ENCODE measurements around the gene OLFML1. TPM values are rescaled to one million over a fixed set of nuclear protein-coding genes. Genes with fewer than 3 reads are reported as not detected.
"Not testable (repeated sequence)": the region's sequence is repeated elsewhere in the genome, so short reads cannot be mapped to it uniquely, and the experiment has no call there.

Gene OLFML1
- total RNA-seq, 1 donor from 2014 or later: not detected

DNA sequence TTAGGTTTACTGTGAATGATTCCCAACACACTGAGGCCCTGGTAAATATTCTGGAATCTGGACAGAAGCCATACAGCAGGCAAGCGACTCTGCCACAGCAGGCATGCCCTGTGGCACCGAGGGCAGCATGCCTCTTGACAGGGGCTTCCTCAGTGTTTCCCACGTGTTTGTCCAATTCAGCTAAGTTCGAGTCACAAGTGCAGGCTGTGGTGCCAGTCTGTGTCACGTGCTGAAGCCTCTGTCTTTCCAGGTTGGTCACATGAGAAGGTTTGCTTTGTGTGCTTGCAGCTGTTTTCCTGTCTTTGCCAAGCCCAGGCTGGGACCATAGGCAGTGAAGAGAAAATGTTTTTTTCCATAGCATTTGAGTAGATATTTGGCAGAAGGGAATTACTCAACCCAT, 26.1 kb downstream of the OLFML1 start:
- peak; percentile 82 to 87 for DNase-seq (ENCODE audit: low read depth in 2 of 2)

DNA sequence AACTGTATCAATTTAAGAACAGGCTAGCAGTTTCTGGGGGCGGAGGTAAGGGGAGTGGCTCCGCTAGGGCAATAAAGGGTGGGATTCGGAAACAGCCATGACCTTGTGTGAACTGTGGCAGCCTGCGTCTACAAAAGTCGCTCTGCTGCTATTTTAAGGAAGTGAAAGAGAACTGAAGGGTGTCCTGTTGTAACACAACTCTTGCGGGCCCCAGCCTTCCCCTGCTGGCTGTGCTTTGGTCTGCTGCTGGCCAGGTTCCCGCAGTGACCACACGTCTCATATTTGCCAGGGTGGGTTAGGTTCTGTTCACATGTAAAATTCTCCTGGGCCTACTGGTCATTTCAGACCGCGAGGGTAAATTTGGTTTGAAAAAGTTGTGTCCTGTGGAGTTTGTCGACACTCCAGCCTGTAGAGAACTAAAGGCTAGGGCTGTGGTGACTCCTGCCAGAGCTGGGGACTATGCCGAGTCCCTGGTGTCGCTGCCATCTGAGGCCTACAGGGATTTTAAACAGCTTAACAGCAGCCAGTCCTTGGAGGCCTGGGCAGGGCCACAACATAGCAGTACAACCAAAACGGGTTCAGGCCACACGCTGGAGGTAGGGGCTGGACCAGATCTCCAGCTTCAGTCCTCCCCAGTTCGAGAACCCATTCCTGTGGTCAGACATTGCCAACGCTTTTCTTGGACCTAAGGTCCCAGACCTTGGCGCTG, 27.4 kb downstream of the OLFML1 start:
- DNase-seq (ENCODE audit: low read depth in 2 of 2): peak in 1 of 2 donors; percentile 17

DNA sequence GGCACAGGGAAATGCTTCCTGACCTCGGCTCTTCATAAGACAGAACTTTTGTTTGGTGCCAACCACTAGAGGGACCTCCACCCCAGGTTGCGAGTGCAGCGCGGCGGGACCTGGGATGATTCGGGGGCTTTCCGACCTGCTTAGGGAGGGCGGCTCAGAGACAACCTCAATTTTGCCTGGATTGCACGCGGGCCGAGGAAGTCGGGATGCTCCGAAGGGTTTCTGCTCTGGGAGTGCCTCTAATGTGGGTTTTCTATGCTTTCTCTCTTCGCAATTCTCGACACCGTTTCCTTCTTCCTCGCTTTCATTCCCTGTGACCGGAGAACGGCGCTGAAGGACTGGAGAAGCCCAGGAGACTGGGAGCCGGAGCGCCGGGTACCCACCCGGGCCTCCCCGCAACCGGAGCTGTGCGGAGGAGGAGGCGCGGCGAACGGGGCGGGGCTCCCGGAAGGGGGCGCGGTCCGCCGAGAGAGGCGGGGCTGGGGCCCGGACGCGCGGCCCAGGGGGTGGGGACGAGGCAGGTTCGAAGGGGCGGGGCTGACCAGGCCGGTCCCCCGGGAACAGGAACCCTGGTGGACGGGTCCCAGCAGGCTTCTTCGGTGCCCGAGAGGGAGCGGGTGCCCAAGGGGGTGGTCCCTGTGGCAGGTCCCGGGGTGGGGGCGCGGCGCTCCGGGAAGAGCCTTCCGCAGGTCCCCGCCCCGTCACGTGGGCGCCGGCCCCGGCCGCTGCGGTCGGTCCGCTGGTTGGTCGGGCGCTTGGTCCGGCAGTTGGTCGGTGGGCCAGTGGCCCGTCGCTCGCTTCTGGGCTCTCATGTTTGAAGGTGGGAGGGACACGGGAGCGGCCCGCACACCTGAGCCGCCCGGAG, 28.2 kb downstream of the OLFML1 start, which contains the start of gene PPFIBP2:
Gene PPFIBP2 (plus strand): TSS at position 766 of the 865 bp plus-strand sequence. CDS start 35,477 bp downstream, outside the sequence.
- peak; percentile 29 to 67 for DNase-seq (ENCODE audit: low read depth in 2 of 2)

DNA sequence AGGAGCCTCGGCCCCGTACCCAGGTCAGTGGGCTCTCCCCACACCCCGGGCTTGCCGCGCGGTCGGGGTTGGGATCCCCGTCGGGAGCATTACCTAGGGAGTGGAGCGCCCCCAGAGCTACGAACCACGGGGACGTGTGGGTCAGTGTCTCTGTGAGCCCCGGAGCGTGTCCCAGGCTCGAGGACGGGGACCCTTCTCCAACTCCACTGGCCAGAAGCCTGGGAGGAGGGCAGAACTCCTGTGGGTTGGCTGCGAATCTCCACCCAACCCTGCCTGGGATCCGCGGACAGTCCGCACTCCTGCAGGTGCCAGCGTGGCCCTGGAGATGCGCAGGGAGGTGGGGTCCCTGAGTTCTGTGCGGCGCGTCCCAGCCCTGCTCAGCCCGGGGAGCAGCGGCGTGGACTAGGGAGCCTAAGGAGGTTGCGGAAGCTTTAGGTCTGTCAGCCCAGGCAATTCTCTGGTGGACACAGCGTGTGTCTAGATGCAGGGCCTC, 28.8 kb downstream of the OLFML1 start:
- DNase-seq (ENCODE audit: low read depth in 2 of 2): no peak

DNA sequence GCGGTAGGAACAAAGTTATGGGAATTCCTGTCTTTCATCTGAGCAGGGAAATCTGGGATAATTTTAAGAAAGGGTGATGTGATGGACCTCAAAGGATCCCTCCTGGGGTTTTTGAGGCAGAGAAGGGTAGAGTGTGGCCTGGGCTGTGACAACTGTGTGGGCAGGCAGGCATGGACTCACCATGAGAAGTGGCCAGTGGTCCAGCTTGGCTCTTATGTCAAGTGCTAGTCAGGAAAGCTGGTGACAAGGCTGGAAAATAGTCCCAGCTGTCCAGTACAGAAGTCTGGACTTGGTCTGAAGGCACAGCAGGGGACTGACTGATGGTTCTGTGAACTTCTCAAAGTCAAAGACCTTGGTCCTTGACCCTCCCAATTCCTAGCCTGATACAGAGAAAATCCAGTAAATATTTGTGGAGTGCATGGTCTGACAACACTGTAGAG, 30.2 kb downstream of the OLFML1 start:
- no peak for DNase-seq (ENCODE audit: low read depth in 2 of 2)

DNA sequence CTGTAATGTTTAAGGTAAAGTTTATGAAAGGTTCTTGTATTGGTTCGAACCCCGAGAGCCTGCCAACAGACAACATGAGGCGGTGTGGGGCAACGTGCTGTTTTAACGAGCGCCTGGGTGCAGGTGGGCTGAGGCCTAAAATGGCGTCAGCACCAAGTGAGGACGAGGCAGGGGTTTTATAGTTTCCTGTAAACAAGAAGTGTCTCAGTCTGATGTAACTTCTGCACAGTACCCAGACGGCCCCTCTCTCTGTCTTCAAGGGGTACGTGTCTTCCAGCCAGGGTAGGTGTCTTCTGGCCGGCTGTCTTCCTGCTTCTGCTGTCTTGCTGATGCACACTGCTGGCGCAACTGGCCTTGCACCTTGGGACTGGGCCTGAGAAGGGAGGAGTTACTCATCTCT, 31.2 kb downstream of the OLFML1 start:
- no peak for DNase-seq (ENCODE audit: low read depth in 2 of 2)

DNA sequence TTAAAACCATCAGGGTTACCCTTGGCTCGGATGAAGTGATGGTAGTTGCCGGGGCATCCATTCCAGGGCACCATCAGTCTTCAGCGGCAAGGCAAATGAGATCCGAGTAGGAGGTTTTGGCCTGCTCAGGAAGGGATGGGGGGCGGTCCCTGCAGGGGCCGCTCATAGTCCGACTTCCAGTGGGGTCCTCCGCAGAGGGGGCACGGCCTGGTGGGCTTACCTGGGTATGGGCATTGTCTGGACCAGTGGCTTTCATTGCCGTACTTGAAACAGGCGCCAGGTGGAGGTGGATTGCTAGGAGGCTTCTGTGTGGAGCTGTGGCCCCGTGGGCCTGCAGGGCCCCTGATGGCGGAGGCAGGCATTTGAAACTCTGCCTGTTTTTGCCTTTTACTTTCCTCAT, 32.4 kb downstream of the OLFML1 start:
- DNase-seq (ENCODE audit: low read depth in 2 of 2): not testable (repeated sequence)

DNA sequence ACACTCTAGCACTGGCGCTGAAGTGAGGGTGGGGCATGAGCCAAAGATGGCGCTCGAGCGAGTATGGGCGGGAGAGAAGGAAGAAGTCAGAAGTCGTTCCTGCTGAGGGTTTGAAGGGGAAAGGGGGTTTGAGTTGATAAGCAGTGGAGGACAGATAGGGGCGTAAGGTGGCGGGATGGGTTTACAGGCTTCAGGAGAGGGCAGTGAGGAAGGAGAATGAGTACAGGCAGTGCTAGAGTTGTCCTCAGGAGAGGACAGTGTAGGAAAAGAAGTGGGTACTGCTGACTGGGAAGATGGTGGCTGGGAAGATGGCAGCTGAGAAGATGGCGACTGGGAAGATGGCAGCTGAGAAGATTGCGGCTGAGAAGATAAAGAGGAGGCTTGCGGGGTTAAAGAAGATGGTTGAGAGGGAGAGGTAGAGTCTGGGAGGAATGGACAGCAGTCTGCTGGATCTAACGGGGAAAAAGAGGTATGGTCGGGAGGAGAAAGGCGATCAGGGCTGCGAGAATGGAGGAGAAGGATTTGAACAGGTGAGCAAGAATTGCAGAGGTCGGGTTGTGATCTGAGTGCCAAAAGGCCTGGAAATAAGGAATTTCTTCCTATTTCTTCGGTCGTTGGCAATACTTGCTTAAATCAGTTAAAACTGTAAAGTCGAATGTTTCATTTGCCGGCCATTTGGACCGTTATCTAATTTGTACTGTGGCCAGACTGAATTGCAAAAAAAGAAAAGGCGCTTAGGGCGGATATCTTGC, 33.7 kb downstream of the OLFML1 start:
- DNase-seq (ENCODE audit: low read depth in 2 of 2): no peak

DNA sequence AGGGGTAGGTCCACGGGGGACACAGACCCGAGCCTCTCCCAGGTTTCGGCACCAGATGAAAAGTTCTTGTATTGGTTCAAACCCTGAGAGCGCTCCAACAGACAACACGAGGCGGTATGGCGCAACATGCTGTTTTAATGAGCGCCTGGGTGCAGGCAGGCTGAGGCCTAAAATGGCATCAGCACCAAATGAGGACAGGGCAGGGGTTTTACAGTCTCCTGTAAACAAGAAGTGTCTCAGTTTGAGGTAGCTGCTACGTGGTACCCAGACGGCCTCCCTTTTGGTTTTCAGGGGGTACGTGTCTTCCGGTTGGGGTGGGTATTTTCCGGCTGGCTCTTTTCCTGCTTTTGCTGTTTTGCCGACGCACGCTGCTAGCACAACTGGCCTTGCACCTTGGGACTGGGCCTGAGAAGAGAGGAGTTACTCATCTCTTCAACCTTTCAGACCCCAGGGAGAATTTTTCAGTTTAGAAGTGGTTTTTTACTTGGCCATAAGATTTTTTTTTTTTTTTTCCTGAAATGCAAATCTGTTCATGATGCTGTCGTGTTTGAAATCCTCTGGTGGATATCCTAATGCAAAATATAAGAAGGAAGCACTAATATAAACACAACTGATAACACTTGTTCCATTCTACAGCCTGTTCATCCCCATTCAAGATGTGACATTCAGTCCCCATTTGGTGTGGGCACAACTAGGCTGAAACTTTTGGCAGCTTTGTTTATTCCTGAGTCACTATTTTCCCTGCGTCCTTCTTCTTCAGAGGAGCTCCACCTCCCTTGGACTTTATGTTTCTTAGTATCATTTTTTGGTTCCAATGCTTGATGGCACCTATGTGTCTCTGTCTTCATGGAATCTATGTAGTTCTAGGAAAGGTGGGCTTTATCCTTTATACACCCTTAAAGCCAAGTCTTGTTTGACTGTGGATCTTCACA, 35.0 kb downstream of the OLFML1 start:
- no peak for DNase-seq (ENCODE audit: low read depth in 2 of 2)

DNA sequence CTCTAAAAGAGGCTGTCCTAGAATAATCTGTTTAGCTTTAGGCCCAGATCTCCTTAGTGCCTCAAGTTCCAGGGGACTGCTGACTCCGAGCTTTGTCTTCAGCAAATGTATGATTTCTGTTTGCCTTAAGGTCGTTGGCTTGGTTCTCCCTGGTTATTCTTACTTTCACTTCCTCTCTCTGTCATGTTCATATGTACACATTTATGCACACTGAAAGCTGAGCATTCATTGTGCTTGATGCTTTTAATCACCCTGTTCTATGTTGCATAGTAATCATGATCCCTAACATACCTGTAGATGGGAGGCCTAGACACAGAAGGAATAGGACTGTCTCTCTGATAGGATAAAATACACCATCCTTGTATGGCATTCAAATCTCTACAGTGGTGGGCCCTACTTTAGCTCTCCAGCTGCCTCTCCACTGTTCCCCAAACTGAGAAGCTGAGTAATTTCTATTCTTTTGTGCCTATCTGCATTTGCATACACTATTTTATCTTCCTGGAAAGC, 35.7 kb downstream of the OLFML1 start:
- DNase-seq (ENCODE audit: low read depth in 2 of 2): no peak

DNA sequence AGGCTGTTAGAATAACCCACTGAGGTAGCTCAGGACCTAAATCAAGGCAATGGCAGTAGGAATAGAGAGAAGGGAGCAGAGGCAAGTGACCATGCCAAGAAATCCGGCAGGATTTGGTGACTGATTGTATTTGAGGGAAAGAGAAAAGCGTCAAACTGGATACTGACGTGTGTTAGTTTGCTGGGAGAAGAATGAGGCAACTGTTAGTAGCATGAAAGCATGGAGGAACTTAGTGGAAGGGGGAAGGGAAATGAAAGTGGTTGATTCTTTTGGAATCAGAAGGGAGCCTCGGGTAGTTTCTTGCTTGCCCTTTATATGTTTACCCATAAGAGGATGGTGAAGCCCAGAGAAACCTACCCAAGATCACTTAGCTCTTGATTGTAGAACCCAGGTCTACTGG, 36.8 kb downstream of the OLFML1 start:
- DNase-seq (ENCODE audit: low read depth in 2 of 2): no peak

DNA sequence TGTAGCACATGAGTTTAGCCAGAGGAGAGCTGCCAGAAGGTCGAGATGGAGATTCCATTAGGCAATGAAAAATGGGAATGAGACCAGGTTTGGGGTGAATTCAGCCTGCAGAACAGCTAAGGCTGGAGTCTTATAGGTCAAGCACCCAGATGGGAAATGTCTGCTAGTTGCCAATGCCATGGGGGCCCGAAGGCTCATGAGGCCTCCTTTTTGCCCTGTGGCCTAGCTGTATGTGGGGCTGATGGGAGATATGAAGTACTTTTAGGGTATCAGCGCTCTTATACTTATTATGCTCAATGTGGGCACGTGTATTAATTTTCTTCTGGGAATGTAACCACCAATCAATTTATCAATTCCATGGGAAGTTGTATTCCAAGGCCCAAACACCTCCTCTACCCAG, 37.2 kb downstream of the OLFML1 start:
- DNase-seq (ENCODE audit: low read depth in 2 of 2): no peak

DNA sequence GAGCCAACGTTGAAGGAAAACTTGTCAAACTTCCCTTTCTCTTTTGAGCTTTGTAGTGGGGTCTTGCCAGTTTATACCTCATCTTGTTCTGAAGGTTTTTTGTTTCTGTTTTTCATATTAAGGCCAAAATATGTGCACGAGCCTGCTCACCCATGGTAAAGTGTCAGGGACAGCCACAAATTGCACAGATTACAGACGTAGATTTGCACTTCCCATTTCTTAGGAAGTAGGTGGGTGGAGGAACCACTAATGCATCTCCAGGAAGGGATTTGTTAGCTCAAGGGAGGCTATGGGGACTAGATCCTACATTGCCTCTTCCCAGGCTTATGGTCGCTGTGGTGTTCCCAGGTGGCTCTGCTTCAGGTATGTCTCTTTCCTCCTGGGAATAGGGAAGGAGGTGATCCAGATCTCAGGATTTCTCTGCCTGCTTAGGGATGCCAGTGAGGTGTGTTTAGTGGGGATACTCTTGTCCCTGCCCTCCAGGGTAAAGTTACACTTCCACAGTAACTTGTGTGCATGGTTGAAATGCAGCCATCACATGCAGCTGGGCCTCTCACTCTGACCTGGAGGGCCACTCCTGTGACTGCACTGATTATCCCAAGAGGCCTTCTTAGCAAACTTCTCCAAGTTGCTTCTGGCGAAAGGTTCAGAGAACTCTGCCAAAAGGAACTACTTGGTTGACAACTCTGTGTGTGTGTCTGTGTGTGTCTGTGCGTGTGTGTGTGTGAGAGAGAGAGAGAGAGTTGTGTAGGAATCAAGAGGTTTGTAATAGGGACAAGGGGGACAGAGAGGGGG, 38.3 kb downstream of the OLFML1 start:
- no peak for DNase-seq (ENCODE audit: low read depth in 2 of 2)

DNA sequence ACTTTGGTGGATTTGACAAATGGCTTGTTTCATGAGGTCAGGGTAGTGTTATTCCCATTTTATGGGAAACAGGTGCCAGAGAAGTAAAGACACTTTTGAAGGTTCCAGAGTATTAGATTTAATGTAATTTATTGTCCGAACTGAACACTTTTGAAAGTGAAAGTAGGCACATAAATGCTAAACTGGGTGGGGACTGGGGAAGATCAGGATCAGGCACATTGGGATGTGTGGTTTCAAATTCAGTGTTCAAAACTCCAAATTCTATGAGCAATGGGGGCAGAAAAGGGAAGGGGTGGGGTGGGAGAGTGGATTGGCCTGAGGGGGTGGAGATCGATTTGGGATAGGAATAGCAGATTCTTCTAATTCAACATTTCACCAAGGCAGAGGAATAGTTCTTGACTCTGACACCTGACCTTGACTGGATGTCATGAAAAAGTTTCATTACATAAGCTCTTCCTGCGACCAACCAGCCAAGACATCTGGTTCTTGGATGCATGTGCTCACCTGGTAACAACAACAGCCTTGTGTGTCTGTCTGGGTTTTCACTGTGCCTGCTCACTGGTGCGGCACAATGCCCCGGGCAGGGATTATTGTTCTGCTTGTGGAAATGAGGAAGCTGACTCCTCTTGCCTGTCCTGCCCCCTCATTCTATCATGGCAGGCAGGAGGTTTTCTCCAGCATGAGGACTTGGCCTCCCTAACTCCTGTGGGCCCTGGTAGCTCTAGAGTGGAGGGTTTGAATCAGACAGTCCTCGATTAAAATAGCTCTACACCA, 39.3 kb downstream of the OLFML1 start:
- DNase-seq (ENCODE audit: low read depth in 2 of 2): no peak

DNA sequence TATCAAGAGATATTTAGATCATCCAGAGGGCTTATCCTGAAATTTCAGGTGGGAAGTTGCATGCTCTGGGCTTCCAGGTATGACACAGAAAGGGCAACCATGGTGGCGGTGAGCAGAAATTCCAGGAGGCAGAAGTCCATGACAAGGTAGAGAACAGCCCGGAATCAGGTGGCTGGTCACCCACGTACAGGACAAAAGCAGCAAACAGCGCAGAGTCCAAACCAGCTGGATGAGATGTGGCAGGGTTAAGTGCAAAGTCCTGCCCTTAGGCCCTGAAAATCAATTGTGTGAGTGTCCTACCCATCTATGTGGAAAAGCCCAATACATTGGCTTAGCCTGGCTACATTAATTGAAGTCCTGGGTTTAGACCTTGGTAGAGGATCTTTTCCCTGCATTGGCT, 40.1 kb downstream of the OLFML1 start:
- no peak for DNase-seq (ENCODE audit: low read depth in 2 of 2)

DNA sequence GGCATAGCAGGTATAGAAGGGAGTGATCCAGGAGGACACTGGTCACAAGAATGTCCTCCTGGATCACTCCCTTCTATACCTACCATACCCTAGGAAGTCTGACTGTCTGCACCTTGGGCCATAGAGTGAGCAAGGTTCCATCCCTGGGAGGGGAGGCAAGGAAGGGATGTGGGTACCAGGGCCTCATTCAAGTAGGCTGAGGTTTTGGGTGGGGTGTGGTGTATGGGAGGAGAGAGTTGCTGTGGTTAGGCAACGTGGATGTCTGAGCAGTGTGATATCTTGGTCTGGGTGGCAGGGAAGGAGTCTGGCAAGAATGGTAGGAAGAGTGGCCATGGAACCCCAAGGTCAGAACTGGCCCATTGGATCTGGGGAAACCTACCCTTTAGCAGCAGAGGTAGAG, 41.7 kb downstream of the OLFML1 start:
- DNase-seq (ENCODE audit: low read depth in 2 of 2): no peak

DNA sequence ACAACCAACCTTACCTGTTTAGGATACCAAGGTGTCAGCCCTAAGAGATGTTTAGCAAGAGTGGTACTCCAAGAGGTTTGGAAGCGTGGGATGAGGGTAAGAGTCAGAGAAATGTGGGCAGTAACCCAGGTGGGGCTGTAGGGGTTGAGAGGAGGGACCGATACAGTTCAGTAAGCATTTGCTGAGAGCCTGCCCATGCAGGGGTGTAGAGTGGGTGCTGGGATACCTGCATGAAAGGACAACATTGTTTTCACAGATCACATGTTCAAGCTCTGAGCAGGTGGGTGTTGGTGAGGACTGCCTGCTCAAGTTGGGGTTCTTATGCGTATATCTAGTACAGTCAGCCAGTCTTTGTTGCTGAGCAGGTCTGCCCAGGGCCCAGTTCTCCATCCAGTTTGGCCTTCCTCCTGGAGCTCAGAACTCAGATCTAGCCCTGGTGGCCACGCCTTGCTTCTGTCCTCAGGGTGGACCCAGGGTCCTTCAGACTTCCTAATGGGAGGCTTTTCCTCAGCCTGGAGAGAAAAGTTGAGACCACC, 43.3 kb downstream of the OLFML1 start:
- DNase-seq (ENCODE audit: low read depth in 2 of 2): no peak

DNA sequence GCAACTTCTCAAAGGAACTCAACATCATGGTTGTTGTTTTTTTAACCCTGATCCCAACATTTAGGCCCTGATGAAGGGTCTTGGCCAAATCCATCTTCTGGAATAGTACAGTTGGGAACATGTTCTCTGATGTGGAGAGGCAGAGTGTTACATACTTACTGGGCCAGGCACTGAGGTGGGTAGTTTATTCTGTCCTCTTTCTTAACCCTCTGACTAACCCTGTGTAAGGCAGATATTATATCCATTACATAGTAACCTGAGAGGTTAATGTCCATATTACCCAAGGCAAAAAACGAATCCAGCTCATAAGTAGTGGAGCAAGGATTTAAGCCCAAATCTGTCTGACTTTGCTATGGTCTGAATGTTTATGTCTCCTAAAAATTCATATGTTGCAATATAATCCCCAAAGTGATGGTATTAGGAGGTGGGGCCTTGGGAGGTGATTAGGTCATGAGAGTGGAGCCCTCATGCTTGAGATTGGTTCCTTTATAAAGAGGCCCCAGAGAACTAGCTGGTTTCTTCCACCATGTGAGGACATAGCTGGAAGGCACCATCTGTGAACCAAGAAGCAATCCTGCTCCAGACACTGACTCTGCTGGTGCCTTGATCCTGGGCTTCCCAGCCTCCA, 44.8 kb downstream of the OLFML1 start:
- DNase-seq (ENCODE audit: low read depth in 2 of 2): no peak
